Hepatocyte (in vitro differentiated cells): ENCODE measurements around the gene CNNM4. TPM values are rescaled to one million over a fixed set of nuclear protein-coding genes. Genes with fewer than 3 reads are reported as not detected.

Experiments
- DNase-seq: peaks from one replicate; pipeline ENCODE4 v3.0.0-alpha.2; 2016; ENCODE audit warnings: low spot score
- H2AFZ ChIP-seq: fragments of 200-600 bp; sonication (generic); 2 replicates; pipeline ENCODE4 v1.6.0; 2016; ENCODE audit warnings: antibody characterized with exemption, mild to moderate bottlenecking
- H3K27ac ChIP-seq: fragments of 200-600 bp; sonication (generic); 2 replicates; pipeline ENCODE4 v1.5.1; 2016; ENCODE audit warnings: mild to moderate bottlenecking
- H3K27me3 ChIP-seq: fragments of 200-600 bp; sonication (generic); 2 replicates; pipeline ENCODE4 v1.6.1; 2016
- H3K36me3 ChIP-seq: fragments of 200-600 bp; sonication (generic); replicated peaks from 2 replicates; pipeline ENCODE4 v1.5.1; 2016; ENCODE audit warnings: low read depth; ENCODE audit not compliant: insufficient read depth
- H3K4me1 ChIP-seq: fragments of 200-600 bp; sonication (generic); 2 replicates; pipeline ENCODE4 v1.5.1; 2016; ENCODE audit warnings: mild to moderate bottlenecking, moderate library complexity; ENCODE audit not compliant: insufficient read depth
- H3K4me2 ChIP-seq: fragments of 200-600 bp; sonication (generic); 2 replicates; pipeline ENCODE4 v1.6.0; 2016
- H3K4me3 ChIP-seq: fragments of 200-600 bp; sonication (generic); 2 replicates; pipeline ENCODE4 v1.5.1; 2016; ENCODE audit warnings: mild to moderate bottlenecking
- H3K79me2 ChIP-seq: fragments of 200-600 bp; sonication (generic); 2 replicates; pipeline ENCODE4 v1.6.0; 2017; ENCODE audit warnings: mild to moderate bottlenecking
- H3K9me2 ChIP-seq: fragments of 200-600 bp; sonication (generic); replicated peaks from 2 replicates; pipeline ENCODE4 v1.6.0; 2017; ENCODE audit warnings: mild to moderate bottlenecking; ENCODE audit not compliant: insufficient read depth
- H3K9me3 ChIP-seq: fragments of 200-600 bp; sonication (generic); 2 replicates; pipeline ENCODE4 v1.5.1; 2016; ENCODE audit warnings: low read depth, mild to moderate bottlenecking
- H4K20me1 ChIP-seq: fragments of 200-600 bp; sonication (generic); 2 replicates; pipeline ENCODE4 v1.6.0; 2016; ENCODE audit warnings: mild to moderate bottlenecking; ENCODE audit not compliant: insufficient read depth, poor library complexity, severe bottlenecking
- CTCF ChIP-seq: fragments of 200-600 bp; sonication (generic); IDR thresholded peaks from 2 replicates; pipeline ENCODE4 v1.5.1; 2016; ENCODE audit warnings: antibody characterized with exemption, mild to moderate bottlenecking; ENCODE audit not compliant: poor library complexity
- EZH2 ChIP-seq: fragments of 200-600 bp; sonication (generic); IDR thresholded peaks from 2 replicates; pipeline ENCODE4 v1.6.1; 2016; ENCODE audit warnings: antibody characterized with exemption, mild to moderate bottlenecking, borderline replicate concordance
- EZH2phosphoT487 ChIP-seq: fragments of 200-600 bp; sonication (generic); IDR thresholded peaks from one replicate; pipeline ENCODE4 v1.6.1; 2018; ENCODE audit warnings: antibody characterized with exemption, mild to moderate bottlenecking, low read depth, moderate library complexity; ENCODE audit not compliant: unreplicated experiment, severe bottlenecking
- WGBS: methylation state at CpG from one replicate; pipeline ENCODE4 v1.1.6; 2016; ENCODE audit warnings: low lambda C conversion rate; ENCODE audit errors: missing lambda C conversion rate; 5-methylcytosine and 5-hydroxymethylcytosine counted together
- polyA plus RNA-seq: library from polyadenylated mRNA; unstranded; fragments of >200 nt; fragmentation: Nextera tagmentation; extraction: Ambion mirVana; gene quantifications from 2 replicates; pipeline ENCODE4 v1.2.1, GENCODE V29; 2016
- total RNA-seq: library from RNA; depleted of rRNA; stranded (reverse); fragments of >200 nt; gene quantifications from 2 replicates; pipeline ENCODE4 v1.2.3, GENCODE V29; 2014

CNNM4 gene
- total and polyA plus RNA-seq, 2 experiments from 2014 or later = 8.8 to 10.8 TPM

- Histone ChIP-seq H3K9me2 (no peaks in the 10 kb centered on the region), H3K4me1 (no peaks in the 10 kb centered on the region), H3K4me3 (no peak overlapping the region), H3K79me2 (no peaks in the 10 kb centered on the region), H2AFZ (no peak overlapping the region), H3K27me3 (no peaks in the 10 kb centered on the region), H3K9me3 (no peaks in the 10 kb centered on the region), H3K4me2 (no peak overlapping the region), H3K27ac (no peak overlapping the region), H3K36me3 (no peaks in the 10 kb centered on the region), H4K20me1 (no peaks in the 10 kb centered on the region)
- 87% methylated on average over 23 of the region's 23 CpGs for WGBS
- TF ChIP-seq EZH2 (no peak), EZH2phosphoT487 (no peak), CTCF (no peak)
- no peak for DNase-seq
Measured at GRCh38 chr2:96806468-96807126, 45.9 kb downstream of the CNNM4 start.

GRCh38 chr2:96807127-96807471, 46.4 kb downstream of the CNNM4 start:
- no peaks in the 10 kb centered on the region for H3K9me3 ChIP-seq
- H3K27me3 ChIP-seq = no peaks in the 10 kb centered on the region
- H3K4me2 ChIP-seq = no peak overlapping the region
- H3K36me3 ChIP-seq = no peaks in the 10 kb centered on the region
- H3K4me3 ChIP-seq = no peak overlapping the region
- TF ChIP-seq EZH2 (no peak), EZH2phosphoT487 (no peak), CTCF (no peak)
- no peaks in the 10 kb centered on the region for H4K20me1 ChIP-seq
- no peaks in the 10 kb centered on the region for H3K9me2 ChIP-seq
- no peak overlapping the region for H2AFZ ChIP-seq
- H3K27ac ChIP-seq = no peak overlapping the region
- H3K79me2 ChIP-seq = no peaks in the 10 kb centered on the region
- no peaks in the 10 kb centered on the region for H3K4me1 ChIP-seq
- WGBS = 90% methylated on average over 10 of the region's 10 CpGs
- DNase-seq = no peak

- no peak for DNase-seq
- H4K20me1 ChIP-seq = no peaks in the 10 kb centered on the region
- H2AFZ ChIP-seq = no peak overlapping the region
- H3K4me2 ChIP-seq = no peak overlapping the region
- no peak overlapping the region for H3K4me3 ChIP-seq
- H3K9me3 ChIP-seq = no peaks in the 10 kb centered on the region
- H3K4me1 ChIP-seq = peaks cover 7% of the 10 kb centered on the region
- no peaks in the 10 kb centered on the region for H3K27me3 ChIP-seq
- H3K9me2 ChIP-seq = no peaks in the 10 kb centered on the region
- no peaks in the 10 kb centered on the region for H3K79me2 ChIP-seq
- no peak for TF ChIP-seq CTCF
- no peak for TF ChIP-seq EZH2phosphoT487
- TF ChIP-seq EZH2 = no peak
- 93% methylated on average over 10 of the region's 10 CpGs for WGBS
- H3K27ac ChIP-seq = no peak overlapping the region
- H3K36me3 ChIP-seq = no peaks in the 10 kb centered on the region
Measured at GRCh38 chr2:96808176-96808837, 47.6 kb downstream of the CNNM4 start.
